Right lung (tissue), 5 donors: ENCODE results near the gene ATF7IP. TPM values are rescaled to one million over a fixed set of nuclear protein-coding genes. Genes with fewer than 3 reads are reported as not detected.

Experiments
- DNase-seq, 2 donors: peaks; one replicate each; pipeline ENCODE4 v3.0.0-alpha.2; 2013
- polyA plus RNA-seq, 5 donors: library from polyadenylated mRNA; unstranded; fragments of 120-200 nt; gene quantifications; one replicate each; pipeline versions ENCODE4 v1.2.1 to v1.2.3, GENCODE V29; 2013; ENCODE audit warnings: inconsistent platforms in 1 of 5, low replicate concordance in 1 of 5; ENCODE audit not compliant: insufficient read length in 5 of 5, insufficient read depth in 1 of 5

The ATF7IP gene
- polyA plus RNA-seq, 5 donors, result 34.4 to 56.5 (median 52.5) TPM

GRCh38 chr12:14473707-14474287, 108.3 kb downstream of the ATF7IP start:
- DNase-seq, result peak in 1 of 2 donors; percentile 8

GRCh38 chr12:14479004-14479403, 113.5 kb downstream of the ATF7IP start:
- no peak for DNase-seq

GRCh38 chr12:14481201-14481600, 115.7 kb downstream of the ATF7IP start:
- no peak for DNase-seq

- DNase-seq, result no peak
Observed at GRCh38 chr12:14482361-14482760, 116.9 kb downstream of the ATF7IP start.

- no peak for DNase-seq
Observed at GRCh38 chr12:14482886-14483285, 117.4 kb downstream of the ATF7IP start.

GRCh38 chr12:14495326-14495725, 129.8 kb downstream of the ATF7IP start:
- DNase-seq, result no peak

- DNase-seq, result no peak
Observed at GRCh38 chr12:14505626-14506596, 140.4 kb downstream of the ATF7IP start.

GRCh38 chr12:14510574-14510973, 145.1 kb downstream of the ATF7IP start:
- DNase-seq, result no peak

GRCh38 chr12:14514154-14514842, 148.8 kb downstream of the ATF7IP start:
- peak; percentile 65 to 71 for DNase-seq

- DNase-seq, result no peak
Observed at GRCh38 chr12:14514946-14515345, 149.5 kb downstream of the ATF7IP start.

GRCh38 chr12:14521822-14522221, 156.3 kb downstream of the ATF7IP start:
- DNase-seq, result no peak

GRCh38 chr12:14525964-14526363, 160.5 kb downstream of the ATF7IP start:
- no peak for DNase-seq

- no peak for DNase-seq
Observed at GRCh38 chr12:14532152-14532551, 166.7 kb downstream of the ATF7IP start.

- DNase-seq, result no peak
Observed at GRCh38 chr12:14537088-14537487, 171.6 kb downstream of the ATF7IP start.

GRCh38 chr12:14540801-14541462, 175.4 kb downstream of the ATF7IP start:
- DNase-seq, result no peak

GRCh38 chr12:14545144-14546124, 180.0 kb downstream of the ATF7IP start:
- no peak for DNase-seq

GRCh38 chr12:14547571-14547970, 182.1 kb downstream of the ATF7IP start:
- DNase-seq, result no peak

GRCh38 chr12:14548609-14549008, 183.1 kb downstream of the ATF7IP start:
- DNase-seq, result no peak
